Psoas muscle (tissue), 8 donors: ENCODE results near the gene MELTF. TPM values are rescaled to one million over a fixed set of nuclear protein-coding genes. Genes with fewer than 3 reads are reported as not detected.

Source experiments
- ATAC-seq, 4 donors: fragments of 200-7000 bp; cut with Tn5 transposase; one replicate each; pipeline ENCODE4 v1.9.1; 2020; ENCODE audit warnings: moderate library complexity in 3 of 4, mild to moderate bottlenecking in 2 of 4
- DNase-seq, 2 donors: peaks; one replicate each; pipeline ENCODE4 v3.0.0-alpha.2; 2020
- H3K27ac ChIP-seq: fragments of 200-600 bp; one replicate; pipeline ENCODE4 v1.8.0; 2022
- H3K27me3 ChIP-seq, 3 donors: fragments of 200-600 bp in 1 of 3; one replicate each; pipeline versions ENCODE4 v1.6.1 to v1.8.0; 2013 to 2022; ENCODE audit warnings: low read length in 2 of 3, mild to moderate bottlenecking in 2 of 3, moderate library complexity in 1 of 3; ENCODE audit not compliant: insufficient read depth in 3 of 3
- H3K36me3 ChIP-seq, 2 donors: fragments of 200-600 bp in 1 of 2; one replicate each; pipeline versions ENCODE4 v1.6.1 to v1.8.0; 2013 to 2022; ENCODE audit warnings: low read depth in 1 of 2, mild to moderate bottlenecking in 1 of 2, moderate library complexity in 1 of 2; ENCODE audit not compliant: insufficient read depth in 1 of 2
- H3K4me1 ChIP-seq: fragments of 200-600 bp; one replicate; pipeline ENCODE4 v1.8.0; 2022
- H3K4me3 ChIP-seq: fragments of 200-600 bp; one replicate; pipeline ENCODE4 v1.8.0; 2022; ENCODE audit warnings: mild to moderate bottlenecking
- H3K9me3 ChIP-seq: fragments of 200-600 bp; one replicate; pipeline ENCODE4 v1.8.0; 2022
- WGBS, 3 donors: extraction: QIAGEN DNeasy Blood & Tissue Kit; methylation state at CpG; one replicate each; pipeline versions ENCODE4 v1.1.6 to v1.1.7; 2013; 5-methylcytosine and 5-hydroxymethylcytosine counted together
- intact Hi-C, 2 donors: fragments of 100-400 bp; cut with DNase I; formaldehyde crosslinking; loops; one replicate each; pipeline versions ENCODE4 v1.11.0 to v1.14.2; 2022
- polyA plus RNA-seq, 3 donors: library from polyadenylated mRNA; stranded (reverse); fragments of 200-250 nt; gene quantifications; one replicate each; pipeline ENCODE4 v1.2.3, GENCODE V29; 2013
- total RNA-seq, 4 donors: library from RNA; stranded (reverse); fragmentation: NEBNext Ultra II Directional in 2 of 4; extraction: Animal tissue kit (Norgen Biotek cat#: 25700) in 2 of 4; gene quantifications; one replicate each; pipeline versions ENCODE4 v1.2.1 to v1.2.4, GENCODE V29; 2021 to 2023
- TF ChIP-seq, protein P1 (sequence below): fragments of 200-600 bp; IDR thresholded peaks from one replicate; pipeline ENCODE4 v1.8.0; 2022; ENCODE audit warnings: antibody characterized with exemption
- donor health status: healthy with polysubstance abuse.
- donor health status: DM: no; HTN: no; CAD: no; lungs with moderate emphysema.
- donor health status: Bipolar disorder and iron deficiency.
- donor health status: healthy.
- donor health status: DM: yes; HTN: yes; CAD: no.
- donor health status: DM: no; HTN: no; CAD: no.
- donor health status: DM: no; HTN: no; CAD: no.
- donor health status: DM: yes; HTN: yes; CAD: no.

MELTF gene
- total and polyA plus RNA-seq, 7 donors = 0.23 to 0.97 (median 0.55) TPM

DNA sequence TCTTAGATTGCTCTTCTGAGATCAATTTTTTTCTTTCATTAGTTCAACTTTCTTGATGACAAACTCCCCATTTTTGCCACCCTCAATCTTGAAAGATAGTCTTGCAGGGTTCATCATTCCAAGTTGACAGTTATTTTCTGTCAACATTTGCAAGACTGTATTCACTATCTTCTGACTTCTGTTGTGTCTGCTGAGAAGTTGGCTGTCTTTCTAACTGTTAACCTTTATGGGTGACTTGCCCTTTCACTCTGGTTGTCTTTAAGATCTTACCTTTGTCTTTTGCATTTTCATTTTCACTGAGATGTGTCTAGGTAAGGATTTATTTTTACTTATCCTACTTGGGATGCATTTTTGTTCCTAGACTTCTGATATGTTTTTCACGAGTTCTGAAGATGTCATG lies 46.4 kb downstream of the MELTF start:
- H3K27ac ChIP-seq = no peak overlapping the region
- no peak for ATAC-seq

DNA sequence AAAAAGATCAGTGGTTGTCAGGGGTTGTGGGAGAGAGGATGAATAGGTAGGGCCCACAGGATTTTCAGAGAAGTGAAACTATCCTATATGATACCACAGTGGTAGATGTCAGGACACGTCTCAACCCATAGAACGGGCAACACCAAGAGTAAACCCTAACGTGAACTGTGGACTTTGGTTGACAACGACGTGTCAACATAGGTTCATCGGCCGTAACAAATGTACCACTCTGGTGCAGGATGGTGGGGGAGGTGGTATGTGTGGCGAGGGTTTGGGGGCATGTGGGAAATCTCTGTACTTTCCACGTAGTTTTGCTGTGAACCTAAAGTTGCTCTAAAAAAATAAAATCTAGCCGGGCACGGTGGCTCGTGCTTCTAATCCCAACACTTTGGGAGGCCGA lies 48.0 kb downstream of the MELTF start:
- Histone ChIP-seq H3K4me3 (no peak overlapping the region), H3K27me3 (no peaks in the 10 kb centered on the region), H3K36me3 (no peaks in the 10 kb centered on the region), H3K4me1 (no peaks in the 10 kb centered on the region), H3K9me3 (peaks cover 11% of the 10 kb centered on the region), H3K27ac (no peak overlapping the region)
- ATAC-seq = no peak
- intact Hi-C loops = no loop called here
- 91 to 94% (median 93%) methylated on average over 13 of the region's 13 CpGs for WGBS, 3 donors
- no peak for DNase-seq
- TF ChIP-seq, protein P1, sequence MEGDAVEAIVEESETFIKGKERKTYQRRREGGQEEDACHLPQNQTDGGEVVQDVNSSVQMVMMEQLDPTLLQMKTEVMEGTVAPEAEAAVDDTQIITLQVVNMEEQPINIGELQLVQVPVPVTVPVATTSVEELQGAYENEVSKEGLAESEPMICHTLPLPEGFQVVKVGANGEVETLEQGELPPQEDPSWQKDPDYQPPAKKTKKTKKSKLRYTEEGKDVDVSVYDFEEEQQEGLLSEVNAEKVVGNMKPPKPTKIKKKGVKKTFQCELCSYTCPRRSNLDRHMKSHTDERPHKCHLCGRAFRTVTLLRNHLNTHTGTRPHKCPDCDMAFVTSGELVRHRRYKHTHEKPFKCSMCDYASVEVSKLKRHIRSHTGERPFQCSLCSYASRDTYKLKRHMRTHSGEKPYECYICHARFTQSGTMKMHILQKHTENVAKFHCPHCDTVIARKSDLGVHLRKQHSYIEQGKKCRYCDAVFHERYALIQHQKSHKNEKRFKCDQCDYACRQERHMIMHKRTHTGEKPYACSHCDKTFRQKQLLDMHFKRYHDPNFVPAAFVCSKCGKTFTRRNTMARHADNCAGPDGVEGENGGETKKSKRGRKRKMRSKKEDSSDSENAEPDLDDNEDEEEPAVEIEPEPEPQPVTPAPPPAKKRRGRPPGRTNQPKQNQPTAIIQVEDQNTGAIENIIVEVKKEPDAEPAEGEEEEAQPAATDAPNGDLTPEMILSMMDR = no peak

More for the DNA sequence above, 46.4 kb downstream of the MELTF start:
- 52 to 60% (median 58%) methylated on average over 1 of the region's 1 CpG for WGBS, 3 donors
- H3K9me3 ChIP-seq = peaks cover 11% of the 10 kb centered on the region
- intact Hi-C loops = no loop called here
- no peaks in the 10 kb centered on the region for H3K4me1 ChIP-seq
- no peaks in the 10 kb centered on the region for H3K27me3 ChIP-seq
- no peak for DNase-seq
- H3K4me3 ChIP-seq = no peak overlapping the region
- TF ChIP-seq, protein P1 = no peak
- no peaks in the 10 kb centered on the region for H3K36me3 ChIP-seq

DNA sequence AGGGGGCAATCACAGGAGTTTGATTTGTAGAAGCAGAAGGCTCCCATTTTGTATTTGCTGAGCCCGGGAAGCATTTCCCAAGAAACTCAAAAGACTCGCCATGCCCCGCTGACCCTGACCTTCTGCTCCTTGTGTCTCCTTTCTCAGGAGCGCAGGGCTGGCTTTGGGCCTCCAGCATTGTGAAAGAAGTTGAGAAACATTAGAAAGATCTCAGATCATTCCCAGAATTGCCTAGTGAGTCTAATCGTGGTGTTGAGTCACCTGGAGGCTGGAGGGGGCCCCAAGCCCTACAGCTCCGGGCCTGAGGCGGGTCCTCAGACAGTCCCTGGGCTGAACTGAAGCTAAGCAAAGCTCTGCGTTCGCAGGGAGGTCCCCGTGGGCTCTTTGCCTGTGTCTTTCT lies 50.1 kb downstream of the MELTF start:
- DNase-seq (peak; percentile 31 to 70), ATAC-seq (peak in 3 of 4 donors; percentile 24 to 33 (median 32))
- intact Hi-C loops = loop anchor here in 1 of 2 donors (2.0 kb wide), 1 partner anchor 207 kb away; no protein-coding TSS in a partner anchor
- Histone ChIP-seq H3K9me3 (peaks cover 11% of the 10 kb centered on the region), H3K27me3 (no peaks in the 10 kb centered on the region), H3K36me3 (no peaks in the 10 kb centered on the region), H3K4me1 (no peaks in the 10 kb centered on the region), H3K4me3 (no peak overlapping the region), H3K27ac (no peak overlapping the region)
- WGBS, 3 donors = 73 to 77% (median 75%) methylated on average over 10 of the region's 10 CpGs
- TF ChIP-seq, protein P1 = no peak

DNA sequence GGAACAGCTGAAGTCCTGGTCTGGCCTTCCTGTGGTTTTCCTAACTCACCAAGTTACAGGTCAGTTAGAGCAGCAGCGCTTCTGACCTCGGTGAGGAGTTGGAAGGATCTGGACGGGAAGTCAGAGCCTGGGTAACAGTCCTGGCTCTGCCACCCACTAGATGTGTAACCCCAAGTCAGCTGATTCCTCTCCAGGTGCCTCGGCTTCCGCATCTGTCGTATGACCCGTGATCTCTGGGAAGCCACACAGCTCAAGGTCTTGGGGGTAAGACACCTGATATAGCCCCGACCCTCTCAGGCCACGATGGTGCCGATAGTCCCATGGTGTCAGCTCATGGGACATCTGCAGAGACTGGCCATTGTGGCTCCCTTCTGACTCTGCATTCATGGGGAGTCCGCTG lies 52.7 kb downstream of the MELTF start:
- no peak overlapping the region for H3K4me3 ChIP-seq
- no peaks in the 10 kb centered on the region for H3K4me1 ChIP-seq
- DNase-seq (no peak), ATAC-seq (no peak)
- H3K27ac ChIP-seq = no peak overlapping the region
- H3K36me3 ChIP-seq = no peaks in the 10 kb centered on the region
- no peaks in the 10 kb centered on the region for H3K27me3 ChIP-seq
- 78 to 79% (median 79%) methylated on average over 11 of the region's 11 CpGs for WGBS, 3 donors
- no peaks in the 10 kb centered on the region for H3K9me3 ChIP-seq
- intact Hi-C loops = no loop called here
- TF ChIP-seq, protein P1 = no peak

DNA sequence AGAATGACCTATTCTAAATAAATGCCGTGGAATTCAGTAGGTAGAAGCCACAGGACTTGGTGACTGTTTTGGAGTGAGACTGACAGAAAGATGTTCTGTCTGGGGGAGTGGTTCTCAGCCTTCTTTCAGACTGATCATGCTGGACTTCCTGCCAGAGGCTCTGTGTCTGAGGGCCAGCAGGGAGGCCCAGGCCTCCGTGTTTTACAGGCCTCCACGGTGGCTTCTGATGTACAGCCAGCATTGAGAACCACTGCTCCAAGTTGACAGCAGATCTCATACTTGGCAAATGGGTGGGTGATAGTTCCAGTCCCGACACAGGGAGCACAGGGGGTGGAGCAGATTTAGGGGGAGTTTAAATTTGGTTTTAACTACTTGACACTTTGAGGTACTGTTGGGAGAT lies 54.3 kb downstream of the MELTF start:
- TF ChIP-seq, protein P1 = no peak
- H3K4me1 ChIP-seq = no peaks in the 10 kb centered on the region
- DNase-seq (no peak), ATAC-seq (no peak)
- H3K27ac ChIP-seq = no peak overlapping the region
- H3K27me3 ChIP-seq = no peaks in the 10 kb centered on the region
- H3K36me3 ChIP-seq = no peaks in the 10 kb centered on the region
- intact Hi-C loops = loop anchor here in 1 of 2 donors (1.0 kb wide), 1 partner anchor 54 kb away; the partner anchor contains the start of gene MELTF
- H3K9me3 ChIP-seq = no peaks in the 10 kb centered on the region
- 53 to 56% (median 55%) methylated on average over 4 of the region's 4 CpGs for WGBS, 3 donors
- no peak overlapping the region for H3K4me3 ChIP-seq
